OCI-LY7 (cell line): ENCODE results near the gene ZBED4. TPM values are rescaled to one million over a fixed set of nuclear protein-coding genes. Genes with fewer than 3 reads are reported as not detected.
A peak's percentile ranks its signal among the peaks of the same experiment; 100 is the strongest.

ENCODE experiments used
- BruUV-seq: library from RNA; stranded (reverse); fragments of 400-500 nt; replicated peaks from 2 replicates; lab custom pipeline; 2021; lab: Mats Ljungman, UMichigan
- CTCF ChIA-PET: fragments of 300-600 bp; sonication (Branson Sonifier 250); formaldehyde crosslinking; loops from one replicate; lab custom pipeline; 2022; ENCODE audit warnings: antibody characterized with exemption; ENCODE audit not compliant: unreplicated experiment; lab: Charles Lee
- POLR2A ChIA-PET: fragments of 300-600 bp; sonication (Branson Sonifier 250); formaldehyde crosslinking; loops from one replicate; lab custom pipeline; 2022; ENCODE audit warnings: antibody characterized with exemption; lab: Charles Lee
- DNase-seq: peaks from one replicate; pipeline ENCODE4 v3.0.0-alpha.2; 2015; ENCODE audit warnings: low spot score
- H2AFZ ChIP-seq: fragments of 200-600 bp; sonication (generic), shearing (Covaris generic); 2 replicates; pipeline ENCODE4 v1.6.1; 2014; ENCODE audit warnings: mild to moderate bottlenecking, antibody characterized with exemption, low read length, moderate library complexity
- H3K27ac ChIP-seq: fragments of 200-600 bp; sonication (generic); 2 replicates; pipeline ENCODE4 v1.5.1; 2014; ENCODE audit warnings: mixed run types, low read depth, mild to moderate bottlenecking, moderate library complexity, low read length, inconsistent platforms; ENCODE audit not compliant: poor library complexity, severe bottlenecking
- H3K36me3 ChIP-seq: fragments of 200-600 bp; sonication (generic); 2 replicates; pipeline ENCODE4 v1.6.1; 2014; ENCODE audit warnings: mild to moderate bottlenecking, antibody characterized with exemption, low read length, moderate library complexity, mixed read lengths; ENCODE audit not compliant: insufficient read depth
- H3K4me1 ChIP-seq: fragments of 200-600 bp; sonication (generic); 2 replicates; pipeline ENCODE4 v1.5.1; 2014; ENCODE audit warnings: mild to moderate bottlenecking, low read length; ENCODE audit not compliant: insufficient read depth, poor library complexity, severe bottlenecking
- H3K4me2 ChIP-seq: fragments of 200-600 bp; sonication (generic); 2 replicates; pipeline ENCODE4 v1.6.1; 2014; ENCODE audit warnings: mild to moderate bottlenecking, low read length
- H3K4me3 ChIP-seq: fragments of 200-600 bp; sonication (generic); 2 replicates; pipeline ENCODE4 v1.5.1; 2014; ENCODE audit warnings: mild to moderate bottlenecking, low read depth, low read length; ENCODE audit not compliant: poor library complexity, severe bottlenecking
- H3K79me2 ChIP-seq: fragments of 200-600 bp; sonication (generic); 2 replicates; pipeline ENCODE4 v1.6.1; 2016; ENCODE audit warnings: low read depth, mild to moderate bottlenecking, low read length, moderate library complexity, mixed read lengths; ENCODE audit not compliant: insufficient read depth
- H3K9me2 ChIP-seq: fragments of 200-600 bp; sonication (generic); 2 replicates; pipeline ENCODE4 v1.6.1; 2016; ENCODE audit warnings: mild to moderate bottlenecking, low read length, mixed read lengths; ENCODE audit not compliant: insufficient read depth
- H3K9me3 ChIP-seq: fragments of 200-600 bp; sonication (generic); 2 replicates; pipeline ENCODE4 v1.6.1; 2014; ENCODE audit warnings: mild to moderate bottlenecking, mixed run types, low read length, mixed read lengths
- H4K20me1 ChIP-seq: fragments of 200-600 bp; sonication (generic); 2 replicates; pipeline ENCODE4 v1.6.1; 2014; ENCODE audit warnings: mild to moderate bottlenecking, antibody characterized with exemption, low read length, moderate library complexity, mixed read lengths; ENCODE audit not compliant: insufficient read depth
- EZH2phosphoT487 ChIP-seq: fragments of 200-600 bp; sonication (generic); IDR thresholded peaks from 2 replicates; pipeline ENCODE4 v1.6.1; 2018; ENCODE audit warnings: low read depth, borderline replicate concordance, mild to moderate bottlenecking, mixed run types, antibody characterized with exemption, low read length, moderate library complexity, mixed read lengths
- intact Hi-C: fragments of 100-400 bp; cut with micrococcal nuclease; formaldehyde crosslinking; loops from one replicate; pipeline ENCODE4 v1.10.0; 2022; ENCODE audit not compliant: unreplicated experiment
- total RNA-seq, 2 experiments: library from RNA; depleted of rRNA in 1 of 2; stranded (reverse); fragments of >200 nt in 1 of 2; shearing (Covaris generic) in 1 of 2; gene quantifications; 2 replicates each; pipeline ENCODE4 v1.2.3, GENCODE V29; 2014 to 2022
- TF ChIP-seq, protein P1 (sequence below): fragments of 200-600 bp; sonication (generic); conservative IDR thresholded peaks from 2 replicates; pipeline ENCODE4 v1.5.1; 2014; ENCODE audit warnings: mild to moderate bottlenecking, antibody characterized with exemption, low read length, moderate library complexity, mixed read lengths

The ZBED4 gene
- total RNA-seq, 2 experiments from 2014 or later = 30.4 to 31.6 TPM

DNA sequence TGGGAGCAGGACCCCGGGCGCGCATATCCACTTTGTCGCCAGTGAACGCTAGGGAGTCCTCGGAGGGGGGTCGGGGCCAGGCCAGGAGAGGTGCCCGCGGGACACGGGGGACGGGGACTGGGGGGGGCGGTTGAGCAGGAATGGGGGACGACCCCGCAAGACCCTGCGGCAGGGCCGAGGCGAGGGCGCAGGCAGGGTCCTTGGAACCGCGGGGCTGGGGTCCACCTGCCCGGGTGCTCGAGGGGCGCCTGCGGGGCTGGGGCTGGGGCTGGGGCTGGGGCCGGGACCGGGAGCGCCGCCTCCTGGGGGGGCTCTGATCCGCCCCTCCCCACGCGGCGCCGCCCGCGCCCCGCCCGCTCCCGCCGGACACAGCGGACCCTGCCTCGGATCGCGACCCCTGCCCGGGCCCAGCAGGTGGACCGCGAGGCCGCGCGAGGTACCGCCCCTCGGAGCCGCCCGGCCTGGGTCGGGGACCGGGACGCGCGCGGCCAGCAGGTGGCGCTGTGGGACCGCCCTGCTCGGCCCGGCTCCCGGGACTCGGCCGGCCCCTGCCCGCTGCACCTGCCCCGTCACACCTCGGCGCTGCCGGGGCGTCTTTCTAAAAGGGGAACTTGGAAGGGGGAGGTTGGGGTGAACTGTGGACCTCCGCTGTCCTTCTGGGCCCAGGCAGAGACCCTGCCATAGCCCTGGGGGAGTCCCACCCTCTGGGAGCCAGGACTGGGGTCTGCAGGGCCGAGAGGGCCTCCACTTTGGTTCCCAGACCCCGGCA lies 75.8 kb downstream of the ZBED4 start:
- Histone ChIP-seq H3K9me3 (no peaks in the 10 kb centered on the region), H3K9me2 (no peaks in the 10 kb centered on the region), H3K4me2 (peak overlapping the region; percentile 77), H3K4me1 (peaks cover 72% of the 10 kb centered on the region), H3K36me3 (no peaks in the 10 kb centered on the region), H4K20me1 (no peaks in the 10 kb centered on the region), H2AFZ (peak overlapping the region; percentile 45; the same call in 1 of the 2 replicates), H3K4me3 (peak overlapping the region; percentile 39), H3K79me2 (no peaks in the 10 kb centered on the region), H3K27ac (peak overlapping the region; percentile 92)
- ChIA-PET POLR2A (no interaction called here), CTCF (no interaction called here)
- intact Hi-C loops = loop anchor here (5.0 kb wide), 1 partner anchor 218 kb away; no protein-coding TSS in a partner anchor
- DNase-seq = peak; percentile 89
- no TSS peak for BruUV-seq
- TF ChIP-seq, protein P1, sequence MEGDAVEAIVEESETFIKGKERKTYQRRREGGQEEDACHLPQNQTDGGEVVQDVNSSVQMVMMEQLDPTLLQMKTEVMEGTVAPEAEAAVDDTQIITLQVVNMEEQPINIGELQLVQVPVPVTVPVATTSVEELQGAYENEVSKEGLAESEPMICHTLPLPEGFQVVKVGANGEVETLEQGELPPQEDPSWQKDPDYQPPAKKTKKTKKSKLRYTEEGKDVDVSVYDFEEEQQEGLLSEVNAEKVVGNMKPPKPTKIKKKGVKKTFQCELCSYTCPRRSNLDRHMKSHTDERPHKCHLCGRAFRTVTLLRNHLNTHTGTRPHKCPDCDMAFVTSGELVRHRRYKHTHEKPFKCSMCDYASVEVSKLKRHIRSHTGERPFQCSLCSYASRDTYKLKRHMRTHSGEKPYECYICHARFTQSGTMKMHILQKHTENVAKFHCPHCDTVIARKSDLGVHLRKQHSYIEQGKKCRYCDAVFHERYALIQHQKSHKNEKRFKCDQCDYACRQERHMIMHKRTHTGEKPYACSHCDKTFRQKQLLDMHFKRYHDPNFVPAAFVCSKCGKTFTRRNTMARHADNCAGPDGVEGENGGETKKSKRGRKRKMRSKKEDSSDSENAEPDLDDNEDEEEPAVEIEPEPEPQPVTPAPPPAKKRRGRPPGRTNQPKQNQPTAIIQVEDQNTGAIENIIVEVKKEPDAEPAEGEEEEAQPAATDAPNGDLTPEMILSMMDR = peak; percentile 78
- TF ChIP-seq EZH2phosphoT487 = no peak

DNA sequence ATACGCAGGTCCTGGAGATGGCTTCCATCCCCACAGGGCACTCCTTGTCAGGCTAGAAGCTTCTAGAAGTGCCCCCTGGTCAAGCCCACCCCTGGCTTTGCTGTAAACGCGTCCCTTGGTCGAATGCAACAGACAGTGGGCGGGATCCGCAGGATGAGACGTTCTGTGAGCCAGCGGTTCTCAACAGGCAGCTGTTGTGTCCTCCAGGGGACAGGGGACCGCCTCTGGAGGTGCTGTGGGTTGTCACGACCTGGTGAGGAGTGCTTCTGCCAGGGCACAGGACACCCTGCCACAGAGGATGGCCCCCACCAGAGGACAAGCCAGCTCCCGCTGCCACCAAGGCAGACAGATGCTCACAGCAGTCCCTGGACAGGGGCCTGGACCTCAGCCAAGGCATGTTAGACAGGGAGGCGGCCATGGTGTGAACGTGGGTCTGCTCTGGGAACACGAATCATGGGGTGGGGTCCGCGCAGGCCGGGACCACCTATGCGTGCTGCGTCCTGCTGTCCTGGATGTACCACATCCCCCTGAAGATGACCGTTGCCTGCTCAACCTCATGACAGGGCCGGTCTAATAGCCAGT lies 76.4 kb downstream of the ZBED4 start:
- Histone ChIP-seq H3K79me2 (no peaks in the 10 kb centered on the region), H3K4me3 (peak overlapping the region; percentile 39), H3K9me3 (no peaks in the 10 kb centered on the region), H2AFZ (peak overlapping the region; percentile 45; the same call in 1 of the 2 replicates), H3K9me2 (no peaks in the 10 kb centered on the region), H3K36me3 (no peaks in the 10 kb centered on the region), H3K4me2 (peak overlapping the region; percentile 77), H3K4me1 (peaks cover 67% of the 10 kb centered on the region), H3K27ac (peak overlapping the region; percentile 92), H4K20me1 (no peaks in the 10 kb centered on the region)
- no peak for TF ChIP-seq EZH2phosphoT487
- TF ChIP-seq, protein P1 = no peak
- POLR2A ChIA-PET = no interaction called here
- BruUV-seq = no TSS peak
- DNase-seq = no peak
- intact Hi-C loops = loop anchor here (1.0 to 10.0 kb wide), 6 partner anchors 47 to 575 kb away; no protein-coding TSS in a partner anchor
- CTCF ChIA-PET = no interaction called here
